ENCODE measurements around the gene TFF3. TPM values are rescaled to one million over a fixed set of nuclear protein-coding genes. Genes with fewer than 3 reads are reported as not detected.
"Not testable (repeated sequence)": the region's sequence is repeated elsewhere in the genome, so short reads cannot be mapped to it uniquely, and the experiment has no call there.

The TFF3 gene
- polyA plus RNA-seq, 3 donors, result 0.07 TPM; not detected in 2

DNA sequence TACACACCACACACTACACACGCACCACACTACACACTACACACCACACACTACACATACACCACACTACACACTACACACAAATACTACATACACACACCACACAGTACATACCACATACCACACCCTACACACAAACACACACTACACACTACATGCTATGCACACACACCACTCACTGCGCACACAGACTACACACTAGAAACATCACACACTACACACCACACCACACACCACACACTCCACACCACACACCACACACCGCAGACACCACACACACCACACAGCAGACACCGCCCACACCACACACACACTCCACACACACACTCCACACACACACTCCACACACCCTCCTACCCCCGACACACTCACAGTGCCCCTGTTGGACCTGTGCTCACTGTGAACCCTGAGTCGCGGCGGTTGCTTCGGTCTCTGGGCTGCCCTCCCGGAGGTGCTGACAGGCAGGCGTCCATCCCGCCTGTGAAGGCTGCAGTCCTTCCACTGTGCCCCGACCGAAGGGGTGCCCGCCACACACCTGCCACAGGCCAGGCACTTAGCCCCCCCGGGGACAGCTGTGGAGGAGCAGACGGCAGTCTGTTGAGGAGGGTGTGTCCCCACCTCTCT, 21.4 kb downstream of the TFF3 start:
- H3K4me2 ChIP-seq (replicated peaks; ENCODE audit: extremely low read depth, low read length, poor library complexity, severe bottlenecking), result no peak overlapping the region
- H4K20me1 ChIP-seq (ENCODE audit: insufficient read depth, low read length), result no peaks in the 10 kb centered on the region
- no peaks in the 10 kb centered on the region for H3K9me3 ChIP-seq (replicated peaks in 1 of 2; ENCODE audit: control insufficient read depth in 1 of 2, insufficient read depth in 1 of 2, low read length in 2 of 2)
- no peak overlapping the region for H3K27ac ChIP-seq (ENCODE audit: low read depth in 1 of 2, low read length in 2 of 2)
- intact Hi-C loops (cut with micrococcal nuclease), result no loop called here
- peaks cover 0 to 6% (median 1%) of the 10 kb centered on the region in 7 donors for H3K9me3 Mint-ChIP-seq
- no peaks in the 10 kb centered on the region for H3K36me3 ChIP-seq (replicated peaks in 1 of 2; ENCODE audit: control insufficient read depth in 1 of 2, insufficient read depth in 2 of 2, low read length in 2 of 2)
- WGBS (ENCODE audit: insufficient coverage), result 89% methylated on average over 17 of the region's 17 CpGs
- H3K4me3 Mint-ChIP-seq, result no peak overlapping the region
- peaks cover 7 to 26% of the 10 kb centered on the region in 2 donors for H3K36me3 Mint-ChIP-seq
- no peaks in the 10 kb centered on the region for H3K27me3 ChIP-seq (ENCODE audit: control insufficient read depth in 2 of 2, insufficient read depth in 2 of 2, low read length in 2 of 2)
- no peak for DNase-seq
- no peaks in the 10 kb centered on the region for H3K79me2 ChIP-seq (ENCODE audit: insufficient read depth, low read length)
- peaks cover 24% of the 10 kb centered on the region for H3K4me1 Mint-ChIP-seq
- peaks cover 19 to 21% of the 10 kb centered on the region in 2 donors for H3K4me1 ChIP-seq (ENCODE audit: control insufficient read depth in 1 of 2, insufficient read depth in 2 of 2, low read length in 2 of 2)
- H3K27me3 Mint-ChIP-seq (ENCODE audit: low read depth in 3 of 3), result peaks cover 0 to 7% (median 0%) of the 10 kb centered on the region in 3 donors
- no peak overlapping the region for H3K27ac Mint-ChIP-seq
- TF ChIP-seq, protein P1, sequence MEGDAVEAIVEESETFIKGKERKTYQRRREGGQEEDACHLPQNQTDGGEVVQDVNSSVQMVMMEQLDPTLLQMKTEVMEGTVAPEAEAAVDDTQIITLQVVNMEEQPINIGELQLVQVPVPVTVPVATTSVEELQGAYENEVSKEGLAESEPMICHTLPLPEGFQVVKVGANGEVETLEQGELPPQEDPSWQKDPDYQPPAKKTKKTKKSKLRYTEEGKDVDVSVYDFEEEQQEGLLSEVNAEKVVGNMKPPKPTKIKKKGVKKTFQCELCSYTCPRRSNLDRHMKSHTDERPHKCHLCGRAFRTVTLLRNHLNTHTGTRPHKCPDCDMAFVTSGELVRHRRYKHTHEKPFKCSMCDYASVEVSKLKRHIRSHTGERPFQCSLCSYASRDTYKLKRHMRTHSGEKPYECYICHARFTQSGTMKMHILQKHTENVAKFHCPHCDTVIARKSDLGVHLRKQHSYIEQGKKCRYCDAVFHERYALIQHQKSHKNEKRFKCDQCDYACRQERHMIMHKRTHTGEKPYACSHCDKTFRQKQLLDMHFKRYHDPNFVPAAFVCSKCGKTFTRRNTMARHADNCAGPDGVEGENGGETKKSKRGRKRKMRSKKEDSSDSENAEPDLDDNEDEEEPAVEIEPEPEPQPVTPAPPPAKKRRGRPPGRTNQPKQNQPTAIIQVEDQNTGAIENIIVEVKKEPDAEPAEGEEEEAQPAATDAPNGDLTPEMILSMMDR (IDR thresholded peaks at IDR 0.05), result no peak
- H3K4me3 ChIP-seq (replicated peaks in 1 of 3; ENCODE audit: low read depth in 2 of 3, low read length in 3 of 3), result no peak overlapping the region
- no peak overlapping the region for H3K9ac ChIP-seq (ENCODE audit: insufficient read depth, low read length, poor library complexity, severe bottlenecking)
- H2AFZ ChIP-seq (ENCODE audit: insufficient read depth, low read depth, low read length, poor library complexity, severe bottlenecking), result no peak overlapping the region

DNA sequence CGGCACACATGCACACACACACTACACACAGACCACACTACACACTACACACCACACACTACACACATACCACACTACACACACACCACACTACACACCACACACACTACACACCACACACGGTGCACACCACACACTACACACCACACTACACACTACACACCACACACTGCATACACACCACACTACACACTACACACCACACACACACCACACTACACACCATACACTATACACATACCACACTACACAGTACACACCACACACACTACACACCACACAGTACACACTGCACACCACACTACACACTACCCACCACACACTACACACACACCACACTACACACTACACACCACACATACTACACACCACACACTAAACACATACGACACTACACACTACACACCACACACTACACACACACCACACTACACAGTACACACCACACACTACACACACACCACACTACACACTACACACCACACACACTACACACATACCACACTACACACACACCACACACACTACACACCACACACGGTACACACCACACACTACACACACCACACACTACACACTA, 22.6 kb downstream of the TFF3 start:
- H2AFZ ChIP-seq (ENCODE audit: insufficient read depth, low read depth, low read length, poor library complexity, severe bottlenecking); H3K27ac ChIP-seq (ENCODE audit: low read depth in 1 of 2, low read length in 2 of 2); H3K79me2 ChIP-seq (ENCODE audit: insufficient read depth, low read length); H3K9me3 ChIP-seq (replicated peaks in 1 of 2; ENCODE audit: control insufficient read depth in 1 of 2, insufficient read depth in 1 of 2, low read length in 2 of 2); H3K27me3 Mint-ChIP-seq (ENCODE audit: low read depth in 3 of 3); H3K9me3 Mint-ChIP-seq; H3K27me3 ChIP-seq (ENCODE audit: control insufficient read depth in 2 of 2, insufficient read depth in 2 of 2, low read length in 2 of 2); H3K4me3 Mint-ChIP-seq; H3K4me3 ChIP-seq (replicated peaks in 1 of 3; ENCODE audit: low read depth in 2 of 3, low read length in 3 of 3); H3K27ac Mint-ChIP-seq; intact Hi-C loops (cut with micrococcal nuclease); DNase-seq; H4K20me1 ChIP-seq (ENCODE audit: insufficient read depth, low read length); H3K4me2 ChIP-seq (replicated peaks; ENCODE audit: extremely low read depth, low read length, poor library complexity, severe bottlenecking); H3K9ac ChIP-seq (ENCODE audit: insufficient read depth, low read length, poor library complexity, severe bottlenecking); H3K36me3 ChIP-seq (replicated peaks in 1 of 2; ENCODE audit: control insufficient read depth in 1 of 2, insufficient read depth in 2 of 2, low read length in 2 of 2): not testable (repeated sequence)
- Mint-ChIP-seq H3K4me1 (peaks cover 31% of the 10 kb centered on the region), H3K36me3 (peaks cover 17 to 36% of the 10 kb centered on the region in 2 donors)
- H3K4me1 ChIP-seq (ENCODE audit: control insufficient read depth in 1 of 2, insufficient read depth in 2 of 2, low read length in 2 of 2), result peaks cover 19 to 28% of the 10 kb centered on the region in 2 donors
- 93% methylated on average over 4 of the region's 4 CpGs for WGBS (ENCODE audit: insufficient coverage)
